IPS DF 6.9 (cell line): Measurements from ENCODE around the gene NCKAP5.

Source experiments
- DNase-seq: peaks from one replicate; pipeline ENCODE4 v3.0.0-alpha.2; 2013; ENCODE audit warnings: low read depth, low spot score
- H3K27ac ChIP-seq: one replicate; pipeline ENCODE4 v1.5.1; 2013; ENCODE audit warnings: low read length, control low read depth
- H3K27me3 ChIP-seq: 2 replicates; pipeline ENCODE4 v1.6.1; 2013; ENCODE audit warnings: mild to moderate bottlenecking, low read length; ENCODE audit not compliant: control insufficient read depth, insufficient read depth
- H3K36me3 ChIP-seq: 2 replicates; pipeline ENCODE4 v1.6.1; 2013; ENCODE audit warnings: low read length; ENCODE audit not compliant: control insufficient read depth, insufficient read depth
- H3K4me1 ChIP-seq: 2 replicates; pipeline ENCODE4 v1.6.1; 2013; ENCODE audit warnings: low read length; ENCODE audit not compliant: control insufficient read depth, insufficient read depth
- H3K4me3 ChIP-seq: 2 replicates; pipeline ENCODE4 v1.5.1; 2013; ENCODE audit warnings: mild to moderate bottlenecking, low read length
- H3K9me3 ChIP-seq: 2 replicates; pipeline ENCODE4 v1.6.1; 2013; ENCODE audit warnings: low read length, inconsistent platforms; ENCODE audit not compliant: control insufficient read depth, insufficient read depth
- whole genome bisulfite sequencing: extraction: QIAGEN DNeasy Blood & Tissue Kit; methylation state at CpG from one replicate; pipeline ENCODE4 v1.1.7; 2013; ENCODE audit warnings: mixed read lengths, missing lambda C conversion rate; ENCODE audit not compliant: insufficient read length, insufficient coverage; 5-methylcytosine and 5-hydroxymethylcytosine counted together

NCKAP5 gene

DNA sequence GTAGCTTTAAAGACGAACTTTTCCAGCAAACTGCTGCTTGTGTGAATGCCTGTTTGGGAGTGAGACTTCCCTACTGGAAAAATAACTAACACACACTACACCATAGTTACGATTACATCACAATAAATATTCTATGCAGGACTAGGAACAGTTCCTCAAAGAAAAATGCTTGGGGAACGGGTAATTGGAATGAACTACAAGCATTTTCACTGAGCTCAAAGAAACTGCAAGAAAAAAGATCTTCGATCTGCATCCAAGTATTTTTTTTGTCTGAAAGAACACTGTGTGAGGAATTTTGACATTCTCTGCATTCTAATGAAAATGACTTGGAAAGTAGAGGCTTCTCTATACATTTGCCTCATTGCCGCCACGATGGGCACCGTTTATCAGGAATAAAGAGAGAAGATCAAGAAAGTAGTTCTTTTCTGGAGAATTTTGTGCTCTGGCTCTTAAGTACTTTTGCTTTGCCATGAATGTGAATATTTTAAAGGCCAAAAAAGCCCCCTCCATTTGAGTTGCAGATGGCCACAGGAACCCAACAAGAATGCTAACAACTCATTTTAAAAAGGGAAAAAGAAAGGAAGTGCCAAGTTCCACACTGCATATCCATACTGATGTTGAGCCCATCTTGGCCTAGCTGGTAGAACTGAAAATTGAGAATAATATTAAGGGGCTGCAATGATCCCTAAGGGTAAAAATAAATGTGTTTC is 911.8 kb downstream of the NCKAP5 start:
- H3K9me3 ChIP-seq = no peaks in the 10 kb centered on the region
- no peak for DNase-seq
- H3K27ac ChIP-seq = no peak overlapping the region
- H3K4me1 ChIP-seq = no peaks in the 10 kb centered on the region
- no peaks in the 10 kb centered on the region for H3K27me3 ChIP-seq
- WGBS = no CpG with 5 or more reads among the region's 7 CpGs
- no peaks in the 10 kb centered on the region for H3K36me3 ChIP-seq
- no peak overlapping the region for H3K4me3 ChIP-seq

DNA sequence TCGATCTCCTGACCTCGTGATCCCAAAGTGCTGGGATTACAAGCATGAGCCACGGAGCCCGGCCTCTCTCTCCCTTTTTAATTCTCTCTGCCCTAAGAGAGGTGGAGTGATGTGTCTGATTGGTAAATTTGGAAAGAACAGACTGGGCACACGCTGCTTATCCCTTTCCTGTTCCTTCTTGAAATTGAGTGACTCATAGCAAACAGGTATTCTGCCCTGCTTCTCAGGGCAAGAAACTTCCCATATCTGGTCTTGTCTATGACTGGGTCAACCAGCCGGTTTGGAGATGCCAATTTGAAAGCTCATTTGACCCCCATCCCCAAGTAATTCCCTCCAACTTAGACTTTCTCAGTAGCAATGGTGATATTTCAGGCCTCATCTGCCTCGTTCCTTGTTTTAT is 913.3 kb downstream of the NCKAP5 start:
- Histone ChIP-seq H3K4me3 (no peak overlapping the region), H3K27ac (no peak overlapping the region), H3K9me3 (no peaks in the 10 kb centered on the region), H3K36me3 (no peaks in the 10 kb centered on the region), H3K4me1 (no peaks in the 10 kb centered on the region), H3K27me3 (no peaks in the 10 kb centered on the region)
- WGBS = no CpG with 5 or more reads among the region's 7 CpGs
- DNase-seq = no peak

- WGBS = no CpG with 5 or more reads among the region's 4 CpGs
- no peaks in the 10 kb centered on the region for H3K4me1 ChIP-seq
- H3K36me3 ChIP-seq = no peaks in the 10 kb centered on the region
- H3K4me3 ChIP-seq = no peak overlapping the region
- no peaks in the 10 kb centered on the region for H3K27me3 ChIP-seq
- no peak overlapping the region for H3K27ac ChIP-seq
- H3K9me3 ChIP-seq = no peaks in the 10 kb centered on the region
- no peak for DNase-seq
Measured at GRCh38 chr2:132654335-132654734, 913.9 kb downstream of the NCKAP5 start.

DNA sequence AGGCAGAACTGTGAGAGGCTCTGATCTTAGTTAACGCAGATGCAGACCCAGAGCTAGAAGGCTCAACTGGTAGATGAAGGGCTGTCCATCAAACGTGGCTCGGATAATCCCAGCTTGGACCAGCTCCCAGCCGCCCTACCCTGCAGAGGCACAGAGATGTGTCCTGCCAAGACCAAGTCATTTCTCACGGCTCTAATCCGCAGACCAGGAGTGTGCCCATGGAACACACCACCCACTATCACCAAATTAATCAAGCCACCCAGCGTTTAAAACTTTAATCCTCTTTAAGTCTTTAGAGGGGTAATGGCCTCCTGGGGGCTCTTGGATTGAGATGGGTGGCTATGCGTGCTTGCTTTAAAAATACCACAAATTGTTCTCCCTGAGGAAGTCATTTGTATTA is 915.8 kb downstream of the NCKAP5 start:
- WGBS = no CpG with 5 or more reads among the region's 8 CpGs

DNA sequence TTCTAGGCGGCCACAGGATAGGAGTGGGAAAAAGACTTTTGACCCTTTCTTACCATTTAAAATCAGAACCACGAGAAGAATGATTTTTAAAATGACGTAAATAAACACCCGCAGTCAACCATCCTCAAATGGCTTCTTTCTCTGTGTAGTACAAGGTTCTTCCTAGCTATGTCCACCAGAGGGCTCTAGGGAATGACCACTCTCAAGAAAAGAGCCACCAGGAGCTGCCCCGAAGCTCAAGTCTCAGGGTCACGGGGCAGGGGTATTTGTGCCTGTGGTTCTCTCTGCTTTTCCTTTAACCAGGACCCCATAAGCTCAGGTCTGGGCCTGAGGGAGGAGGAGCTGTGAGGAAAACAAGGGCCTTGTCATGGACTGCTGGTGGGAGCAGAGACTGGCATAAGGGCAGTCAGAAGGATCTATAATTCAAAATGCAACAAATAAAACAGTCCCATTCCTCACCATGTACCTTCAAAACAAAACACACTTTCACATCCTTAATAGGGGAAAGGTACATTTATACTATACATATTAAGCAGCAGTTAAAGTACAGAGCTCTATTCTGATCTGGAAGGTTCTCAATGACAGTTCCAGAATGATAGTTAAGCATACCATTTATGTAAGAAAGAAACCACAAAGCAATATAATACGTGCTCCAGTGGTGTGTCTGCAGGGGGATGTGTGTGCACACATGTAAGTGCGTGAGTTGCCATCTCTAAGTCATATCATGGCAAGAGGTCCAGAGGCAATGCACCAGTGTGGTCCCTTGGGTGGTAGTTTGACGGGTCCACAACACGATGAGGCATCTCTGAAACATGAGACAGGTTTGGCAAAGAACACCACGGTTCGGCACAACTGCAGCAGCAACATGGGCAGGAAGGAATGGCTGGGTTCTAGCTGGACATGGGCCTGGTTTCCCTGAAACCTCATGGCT is 916.9 kb downstream of the NCKAP5 start:
- no peak for DNase-seq
- H3K36me3 ChIP-seq = no peaks in the 10 kb centered on the region

More for the DNA sequence above, 915.8 kb downstream of the NCKAP5 start:
- Histone ChIP-seq H3K27me3 (no peaks in the 10 kb centered on the region), H3K4me1 (no peaks in the 10 kb centered on the region), H3K36me3 (no peaks in the 10 kb centered on the region), H3K27ac (no peak overlapping the region), H3K9me3 (no peaks in the 10 kb centered on the region), H3K4me3 (no peak overlapping the region)
- DNase-seq = no peak

DNA sequence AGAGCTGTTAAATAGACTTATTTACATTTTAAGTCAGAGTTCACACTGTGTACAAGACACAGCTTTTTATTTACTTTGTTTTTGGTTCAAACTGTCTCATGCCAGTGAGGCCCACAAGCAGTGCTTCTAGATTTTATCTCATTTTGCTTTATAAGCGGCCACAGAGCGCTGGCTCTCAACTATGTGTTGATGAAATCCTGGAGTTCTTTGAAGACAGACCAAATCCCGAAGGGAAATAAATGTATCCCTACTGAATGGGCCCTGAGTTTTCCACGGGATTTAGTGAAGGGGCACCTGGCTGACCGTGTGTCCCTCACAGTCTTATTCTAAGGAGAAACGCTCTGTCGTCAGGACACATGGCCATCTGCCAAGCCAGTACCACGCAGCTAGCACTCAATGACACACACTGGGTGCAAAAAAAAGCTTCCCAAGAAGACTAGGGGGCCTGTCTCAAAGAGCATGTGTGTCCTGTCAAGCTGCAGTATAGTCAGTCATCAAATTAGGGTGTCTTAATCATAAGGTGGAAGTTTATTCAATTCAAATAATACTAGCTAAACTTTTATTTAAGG is 921.6 kb downstream of the NCKAP5 start:
- Histone ChIP-seq H3K27me3 (no peaks in the 10 kb centered on the region), H3K36me3 (no peaks in the 10 kb centered on the region), H3K4me3 (no peak overlapping the region), H3K4me1 (peaks cover 4% of the 10 kb centered on the region; the same call in 1 of the 2 replicates), H3K9me3 (no peaks in the 10 kb centered on the region), H3K27ac (no peak overlapping the region)
- DNase-seq = no peak
- no CpG with 5 or more reads among the region's 8 CpGs for WGBS

More for the DNA sequence above, 916.9 kb downstream of the NCKAP5 start:
- H3K27ac ChIP-seq = no peak overlapping the region
- no peaks in the 10 kb centered on the region for H3K4me1 ChIP-seq
- no peaks in the 10 kb centered on the region for H3K27me3 ChIP-seq
- no peaks in the 10 kb centered on the region for H3K9me3 ChIP-seq
- H3K4me3 ChIP-seq = no peak overlapping the region
- no CpG with 5 or more reads among the region's 12 CpGs for WGBS

DNA sequence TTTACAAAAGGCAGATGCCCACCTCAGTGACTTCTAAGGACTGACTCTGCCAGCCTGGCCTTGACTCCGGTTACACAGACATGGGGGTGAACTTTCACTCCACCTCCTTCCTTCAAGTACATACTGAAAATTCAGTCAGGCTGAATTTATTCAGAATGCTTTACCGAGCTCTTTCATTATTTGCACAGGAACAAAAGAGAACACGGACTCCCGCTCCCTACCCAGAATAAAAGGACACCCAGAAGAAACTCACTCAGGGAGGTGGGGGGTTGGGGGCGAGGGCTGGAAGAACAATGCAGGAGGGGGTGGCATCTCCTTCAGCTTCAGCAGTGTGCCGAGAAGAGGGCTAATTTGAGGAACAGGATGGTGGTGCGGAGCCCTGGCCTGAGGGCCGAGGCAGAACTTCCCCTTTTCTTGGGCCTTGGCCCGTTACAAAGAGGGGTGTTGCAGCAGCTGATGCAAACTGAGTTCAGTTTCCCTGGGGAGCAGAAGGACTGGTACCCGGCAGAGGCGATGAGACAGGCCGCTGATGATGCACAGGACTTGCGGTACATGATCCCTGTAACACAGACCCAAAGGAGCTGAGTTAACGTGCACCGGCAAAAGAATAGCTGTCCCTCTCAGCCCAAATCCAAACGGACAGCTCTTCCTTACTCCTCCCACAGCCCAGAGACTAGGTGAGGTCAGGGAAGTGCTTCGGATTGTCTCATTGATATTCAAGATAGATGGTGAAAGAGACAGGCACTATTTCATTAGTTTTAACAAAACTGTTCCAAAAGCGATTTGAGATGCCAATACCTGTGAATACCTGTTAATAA is 922.3 kb downstream of the NCKAP5 start:
- WGBS = no CpG with 5 or more reads among the region's 18 CpGs
- Histone ChIP-seq H3K36me3 (no peaks in the 10 kb centered on the region), H3K9me3 (no peaks in the 10 kb centered on the region), H3K27me3 (no peaks in the 10 kb centered on the region), H3K4me3 (no peak overlapping the region), H3K27ac (no peak overlapping the region), H3K4me1 (peaks cover 4% of the 10 kb centered on the region; the same call in 1 of the 2 replicates)
- DNase-seq = no peak

- DNase-seq = no peak
- H3K27ac ChIP-seq = no peak overlapping the region
- H3K9me3 ChIP-seq = no peaks in the 10 kb centered on the region
- H3K4me1 ChIP-seq = peaks cover 4% of the 10 kb centered on the region; the same call in 1 of the 2 replicates
- H3K36me3 ChIP-seq = no peaks in the 10 kb centered on the region
- no peaks in the 10 kb centered on the region for H3K27me3 ChIP-seq
- H3K4me3 ChIP-seq = no peak overlapping the region
- no CpG with 5 or more reads among the region's 35 CpGs for WGBS
Measured at GRCh38 chr2:132645176-132645575, 923.1 kb downstream of the NCKAP5 start.

DNA sequence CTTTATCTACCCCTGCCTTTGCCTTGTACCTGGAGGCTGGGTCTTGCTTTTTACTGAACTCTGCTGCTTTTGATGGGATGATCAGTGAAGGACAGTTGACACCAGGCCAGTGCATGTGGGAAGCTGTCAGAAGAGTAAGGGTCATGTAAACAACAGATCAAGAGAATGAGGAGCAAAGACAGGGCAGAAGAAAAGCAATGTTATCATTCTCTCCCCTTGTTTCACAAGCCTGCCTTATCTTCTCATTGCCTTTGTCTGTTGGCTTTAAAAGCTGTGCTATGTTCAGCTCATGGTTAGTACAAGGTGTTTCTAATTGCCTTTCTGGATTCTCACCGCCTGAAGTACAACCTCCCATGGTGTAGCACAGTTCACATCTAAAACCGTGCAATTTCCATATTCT is 925.8 kb downstream of the NCKAP5 start:
- Histone ChIP-seq H3K4me1 (peaks cover 4% of the 10 kb centered on the region; the same call in 1 of the 2 replicates), H3K4me3 (no peak overlapping the region), H3K27ac (no peak overlapping the region), H3K9me3 (no peaks in the 10 kb centered on the region), H3K36me3 (no peaks in the 10 kb centered on the region), H3K27me3 (no peaks in the 10 kb centered on the region)
- DNase-seq = no peak
- WGBS = no CpG with 5 or more reads among the region's 2 CpGs

- no peaks in the 10 kb centered on the region for H3K9me3 ChIP-seq
- no peaks in the 10 kb centered on the region for H3K27me3 ChIP-seq
- no peak overlapping the region for H3K4me3 ChIP-seq
- no peak overlapping the region for H3K27ac ChIP-seq
- DNase-seq = no peak
- H3K4me1 ChIP-seq = peaks cover 4% of the 10 kb centered on the region; the same call in 1 of the 2 replicates
- H3K36me3 ChIP-seq = no peaks in the 10 kb centered on the region
Measured at GRCh38 chr2:132641819-132642218, 926.4 kb downstream of the NCKAP5 start.
